ENCODE data around the gene SLC38A4.

SLC38A4 gene

GRCh38 chr12:46814143-46814542 is 11.7 kb downstream of the SLC38A4 start:
- no peak for DNase-seq

DNA sequence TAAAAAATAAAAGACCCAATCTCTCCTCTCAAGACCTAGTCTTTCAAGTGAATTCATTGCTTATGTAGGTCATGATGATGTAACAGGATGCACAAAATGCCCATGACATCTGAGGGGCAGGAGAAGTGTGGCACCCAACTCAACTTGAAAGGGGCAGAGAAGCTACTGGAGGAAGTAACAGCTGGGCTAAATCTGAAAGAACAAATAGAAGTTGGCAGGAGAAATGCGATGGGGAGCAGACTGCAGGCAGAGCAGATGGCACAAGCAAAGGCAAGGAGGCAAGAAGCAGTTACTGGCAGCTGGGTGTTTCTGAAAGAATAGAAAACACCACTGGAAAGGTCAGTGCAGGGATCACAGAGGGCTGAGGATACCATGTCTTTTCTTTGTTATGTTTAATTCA is 14.6 kb downstream of the SLC38A4 start:
- no peak for DNase-seq

DNA sequence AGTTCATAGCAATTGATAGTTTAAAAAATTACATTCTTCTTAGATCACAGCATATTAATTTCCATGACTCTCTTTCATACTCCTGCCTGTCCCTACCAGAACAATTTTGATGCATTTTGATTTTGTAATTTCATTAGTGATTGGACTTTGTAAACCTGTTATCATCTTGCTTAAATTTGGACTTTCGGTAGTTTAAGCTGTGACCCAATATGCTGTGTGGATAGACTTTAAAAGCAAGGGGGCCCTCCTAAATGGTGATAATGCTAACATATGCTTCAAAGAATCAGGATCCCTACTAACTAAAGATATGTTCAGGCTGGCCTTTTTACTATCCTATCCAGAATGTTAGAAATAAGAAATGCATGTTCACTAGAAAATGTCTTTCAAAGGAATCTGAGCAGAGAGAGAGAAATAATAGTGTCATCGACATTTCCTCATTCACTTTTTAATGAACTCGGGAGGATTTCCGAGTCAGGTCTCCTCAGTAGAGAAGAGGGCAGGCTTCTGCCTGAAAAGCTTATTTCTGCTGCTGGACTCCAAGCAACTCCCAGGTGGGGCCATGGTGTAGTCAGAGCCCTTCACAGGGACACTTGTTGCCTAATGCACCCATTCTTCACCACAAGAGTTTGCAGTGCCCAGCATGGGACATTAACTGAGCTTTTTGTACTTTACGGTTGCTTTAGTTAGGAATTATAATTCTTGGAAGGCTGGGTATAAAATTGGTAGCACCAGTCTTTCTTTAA is 16.7 kb downstream of the SLC38A4 start:
- no peak for DNase-seq

DNA sequence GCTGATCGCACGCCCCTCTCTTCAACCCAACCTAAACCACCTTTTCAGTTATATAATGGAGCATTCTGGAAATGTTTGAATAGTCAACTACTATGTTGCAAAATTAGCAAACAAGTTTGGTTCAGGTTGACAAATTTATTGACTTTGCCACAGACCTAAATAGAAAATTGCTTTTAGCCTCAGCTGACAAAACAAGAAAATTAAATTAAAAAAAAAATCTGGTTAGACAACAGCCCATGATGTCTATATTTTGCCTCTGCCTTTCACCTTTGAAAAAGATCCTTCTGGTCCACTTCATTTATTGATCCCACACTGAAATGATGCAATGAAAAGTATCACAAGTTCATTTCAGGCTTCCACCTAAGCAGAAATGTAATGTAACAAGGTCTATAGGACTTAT is 17.5 kb downstream of the SLC38A4 start:
- DNase-seq: no peak

DNA sequence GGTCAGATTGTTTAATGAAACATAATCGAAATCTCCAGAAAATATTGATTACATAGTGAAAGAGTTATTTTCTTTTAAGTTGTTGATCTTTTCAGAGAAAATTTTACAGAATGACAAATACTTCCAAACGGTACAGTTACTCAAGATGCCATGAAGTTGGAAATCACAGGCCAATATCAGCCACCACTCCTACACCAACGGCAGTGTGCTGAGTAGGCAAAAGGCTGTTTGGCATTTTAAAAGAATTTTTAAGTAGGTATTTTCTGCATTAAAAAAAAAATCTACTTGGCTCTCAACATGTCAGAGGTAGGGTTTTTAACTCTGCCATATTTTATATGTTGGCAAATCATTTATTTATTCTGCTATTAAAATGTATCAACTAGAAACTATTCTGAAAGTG is 21.7 kb downstream of the SLC38A4 start:
- DNase-seq: no peak

DNA sequence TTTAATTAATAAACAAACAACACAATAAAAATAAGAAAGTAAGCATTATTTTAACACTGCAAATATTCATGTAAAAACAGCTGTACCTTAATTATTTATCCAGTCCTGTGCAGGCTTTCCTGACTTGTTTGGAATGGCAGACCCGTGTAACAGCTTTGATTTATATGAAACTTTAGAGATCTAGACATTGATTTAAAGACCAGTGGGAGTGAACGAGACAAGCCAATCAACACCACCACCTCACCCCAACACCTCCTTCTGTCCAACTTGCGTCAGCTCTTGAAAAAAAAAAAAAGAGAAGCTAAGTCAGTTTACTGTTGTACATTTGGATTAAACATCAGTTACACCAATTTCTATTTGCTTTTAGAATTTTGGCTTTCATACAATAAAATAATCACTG is 22.3 kb downstream of the SLC38A4 start:
- DNase-seq: no peak

DNA sequence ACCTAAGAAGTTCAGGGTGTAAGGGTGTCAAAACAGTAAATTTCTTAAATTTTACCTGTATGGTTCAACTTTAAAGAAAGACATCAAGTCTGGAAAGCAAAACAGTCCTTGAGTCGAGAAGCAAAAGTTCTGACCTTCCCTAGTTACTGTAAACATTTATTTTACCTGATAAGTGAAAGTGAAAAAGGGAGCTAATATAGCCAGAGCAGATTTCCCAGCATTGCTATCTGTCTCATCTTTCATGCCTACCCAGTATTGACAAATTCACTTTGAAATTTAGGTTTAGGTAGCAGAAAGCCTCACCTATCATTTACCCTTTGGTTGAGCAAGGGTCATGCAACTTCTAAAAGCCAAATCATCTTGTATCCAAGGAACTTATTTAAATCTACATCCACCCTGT is 24.5 kb downstream of the SLC38A4 start:
- no peak for DNase-seq

GRCh38 chr12:46800160-46800559 is 25.6 kb downstream of the SLC38A4 start:
- no peak for DNase-seq

GRCh38 chr12:46798648-46799047 is 27.1 kb downstream of the SLC38A4 start:
- DNase-seq: no peak

GRCh38 chr12:46798056-46798455 is 27.7 kb downstream of the SLC38A4 start:
- DNase-seq: no peak

DNA sequence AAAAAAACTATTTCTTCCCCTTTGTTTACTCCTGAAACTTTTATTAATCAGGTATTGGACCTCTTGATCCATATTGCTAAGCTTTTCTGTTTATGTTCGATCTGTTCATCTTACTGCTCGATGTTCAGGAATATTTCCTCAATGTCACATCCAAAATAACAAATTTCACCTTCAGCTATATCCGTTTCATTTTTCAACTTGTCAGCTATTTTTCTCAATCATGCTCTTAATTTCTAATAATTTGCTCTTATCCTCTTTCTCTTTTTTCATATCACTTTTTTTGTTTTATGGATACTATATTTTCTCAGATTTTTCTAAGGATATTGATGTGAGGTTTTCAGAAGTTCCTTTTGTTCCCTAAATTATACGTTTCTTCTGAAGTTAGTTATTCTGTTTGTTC is 29.8 kb downstream of the SLC38A4 start:
- no peak for DNase-seq

- no peak for DNase-seq
These were observed 31.1 kb downstream of the SLC38A4 start for GRCh38 chr12:46794593-46795190.

- DNase-seq: no peak
These were observed 32.9 kb downstream of the SLC38A4 start for GRCh38 chr12:46792925-46793324.

GRCh38 chr12:46790066-46790465 is 35.7 kb downstream of the SLC38A4 start:
- DNase-seq: no peak

DNA sequence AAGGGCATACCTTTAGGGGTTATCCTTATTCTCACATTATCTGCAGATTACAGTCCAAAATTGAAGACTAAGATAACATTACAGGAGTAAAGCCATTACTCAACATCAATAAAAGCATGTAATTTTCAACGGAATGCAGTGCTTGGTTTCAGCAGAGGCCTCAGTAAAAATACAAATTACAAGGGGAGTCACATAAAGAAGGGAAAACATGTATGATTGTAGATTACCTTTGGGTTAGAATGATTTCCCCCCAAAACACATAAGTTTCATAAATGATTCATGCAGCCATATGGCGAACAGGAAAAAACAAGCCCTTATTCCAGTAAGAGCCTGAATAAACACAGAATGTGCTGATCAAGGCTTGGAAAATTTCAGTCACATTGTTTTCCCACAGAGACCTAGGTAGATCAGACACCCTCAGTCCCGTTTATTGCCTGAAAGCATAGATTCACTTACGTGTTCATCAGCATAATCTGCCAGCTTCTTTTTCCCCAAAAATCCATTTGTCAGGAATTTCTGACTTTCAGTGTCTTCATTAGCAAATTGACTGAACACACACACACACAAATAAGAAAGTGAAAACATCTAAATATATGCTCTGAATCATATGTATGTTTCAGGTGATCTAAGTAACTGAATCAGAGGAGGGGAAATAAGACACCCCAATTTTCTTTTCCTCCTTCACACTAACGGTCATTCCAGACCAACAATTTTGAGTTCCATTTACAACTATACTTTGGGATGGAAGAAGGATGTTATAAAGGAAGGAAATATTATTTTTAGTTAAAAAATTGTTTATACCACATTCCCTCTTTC is 37.5 kb downstream of the SLC38A4 start:
- DNase-seq: no peak

GRCh38 chr12:46787496-46788055 is 38.2 kb downstream of the SLC38A4 start:
- DNase-seq: no peak

GRCh38 chr12:46786774-46787173 is 39.0 kb downstream of the SLC38A4 start:
- no peak for DNase-seq

GRCh38 chr12:46785382-46785781 is 40.4 kb downstream of the SLC38A4 start:
- DNase-seq: no peak

GRCh38 chr12:46783871-46784270 is 41.9 kb downstream of the SLC38A4 start:
- no peak for DNase-seq

GRCh38 chr12:46779879-46780278 is 45.9 kb downstream of the SLC38A4 start:
- no peak for DNase-seq

- DNase-seq: no peak
These were observed 46.7 kb downstream of the SLC38A4 start for GRCh38 chr12:46779063-46779462.

DNA sequence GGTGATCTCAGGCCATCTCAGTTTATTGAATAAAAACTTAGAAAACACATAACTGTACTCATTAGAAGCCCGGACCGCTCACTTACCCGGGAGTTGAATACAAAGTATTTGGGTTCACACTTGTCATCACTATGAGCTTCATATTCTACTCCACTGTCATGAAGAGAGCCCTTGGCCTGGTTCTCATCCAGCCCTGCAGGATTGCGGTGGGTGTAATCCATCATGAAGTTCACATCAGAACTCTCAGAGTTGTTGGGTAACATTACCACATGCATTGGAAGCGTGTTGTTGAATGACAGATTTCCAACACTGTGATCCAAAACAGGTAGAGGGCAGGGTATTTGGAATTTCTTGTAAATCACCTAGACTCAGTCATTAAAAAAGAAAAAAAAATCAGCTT is 47.4 kb downstream of the SLC38A4 start:
- DNase-seq: no peak

DNA sequence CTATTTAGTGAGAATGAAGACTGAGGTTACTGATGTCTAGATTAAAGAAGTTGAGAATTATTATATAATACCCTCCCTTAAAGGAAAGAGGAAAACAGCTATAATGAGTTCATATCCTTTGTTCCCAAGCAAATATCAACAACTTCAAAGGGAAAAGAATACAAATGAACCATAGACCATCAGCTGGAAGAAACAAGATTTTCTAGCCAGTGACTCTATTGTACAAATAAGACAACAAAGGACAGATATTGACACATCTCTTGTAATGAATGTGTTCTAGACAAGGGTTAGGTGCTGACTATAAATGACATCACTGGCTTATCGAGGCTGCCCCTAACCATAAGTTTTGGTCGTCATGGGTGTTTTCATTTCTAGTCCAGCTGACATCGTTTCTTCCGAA is 48.2 kb downstream of the SLC38A4 start:
- no peak for DNase-seq

- no peak for DNase-seq
These were observed 50.0 kb downstream of the SLC38A4 start for GRCh38 chr12:46775796-46776195.
